ENCODE measurements around the gene CUL9.

Gene CUL9

GRCh38 chr6:43200541-43200940 lies 18.5 kb downstream of the CUL9 start:
- DNase-seq (ENCODE audit: low spot score), result no peak

GRCh38 chr6:43202451-43202850 lies 20.5 kb downstream of the CUL9 start:
- DNase-seq (ENCODE audit: low spot score), result no peak

GRCh38 chr6:43203029-43203717 lies 21.2 kb downstream of the CUL9 start:
- DNase-seq (ENCODE audit: low spot score), result no peak

GRCh38 chr6:43203718-43204095 lies 21.7 kb downstream of the CUL9 start:
- DNase-seq (ENCODE audit: low spot score), result no peak

- no peak for DNase-seq (ENCODE audit: low spot score)
Observed at GRCh38 chr6:43204271-43205105, 22.5 kb downstream of the CUL9 start.

- no peak for DNase-seq (ENCODE audit: low spot score)
Observed at GRCh38 chr6:43205849-43206248, 23.9 kb downstream of the CUL9 start.

- no peak for DNase-seq (ENCODE audit: low spot score)
Observed at GRCh38 chr6:43207286-43207685, 25.3 kb downstream of the CUL9 start.

GRCh38 chr6:43211955-43212354 lies 30.0 kb downstream of the CUL9 start:
- DNase-seq (ENCODE audit: low spot score), result no peak

- no peak for DNase-seq (ENCODE audit: low spot score)
Observed at GRCh38 chr6:43213431-43213830, 31.4 kb downstream of the CUL9 start.

GRCh38 chr6:43215066-43215465 lies 33.1 kb downstream of the CUL9 start:
- no peak for DNase-seq (ENCODE audit: low spot score)

- no peak for DNase-seq (ENCODE audit: low spot score)
Observed at GRCh38 chr6:43216200-43216599, 34.2 kb downstream of the CUL9 start.

- no peak for DNase-seq (ENCODE audit: low spot score)
Observed at GRCh38 chr6:43217351-43217750, 35.4 kb downstream of the CUL9 start.

GRCh38 chr6:43219119-43219518 lies 37.1 kb downstream of the CUL9 start:
- DNase-seq (ENCODE audit: low spot score), result no peak

GRCh38 chr6:43219814-43220213 lies 37.8 kb downstream of the CUL9 start:
- DNase-seq (ENCODE audit: low spot score), result no peak

GRCh38 chr6:43220439-43220951 lies 38.5 kb downstream of the CUL9 start:
- DNase-seq (ENCODE audit: low spot score), result no peak

- no peak for DNase-seq (ENCODE audit: low spot score)
Observed at GRCh38 chr6:43221046-43221972, 39.3 kb downstream of the CUL9 start.

- no peak for DNase-seq (ENCODE audit: low spot score)
Observed at GRCh38 chr6:43222418-43223059, 40.5 kb downstream of the CUL9 start.

GRCh38 chr6:43223175-43223574 lies 41.2 kb downstream of the CUL9 start:
- no peak for DNase-seq (ENCODE audit: low spot score)

- DNase-seq (ENCODE audit: low spot score), result no peak
Observed at GRCh38 chr6:43226192-43226851, 44.3 kb downstream of the CUL9 start.

- DNase-seq (ENCODE audit: low spot score), result peak; percentile 67
Observed at GRCh38 chr6:43228951-43229802, 47.2 kb downstream of the CUL9 start, which contains the start of gene DNPH1. Gene DNPH1, minus strand, starts transcription at chr6:43229481. Its CDS starts 25 bp downstream, at chr6:43229456.

Data from kidney capillary endothelial cell (primary cell).